Bone marrow (tissue), 2 donors: ENCODE results near the gene RABGGTA.

Experiments
- DNase-seq, 2 donors: peaks; one replicate each; lab custom pipeline; 2025; lab: John Stamatoyannopoulos, UW

Gene RABGGTA

GRCh38 chr14:24300326-24300980 is 29.1 kb upstream of the RABGGTA start:
- DNase-seq = no peak

GRCh38 chr14:24299255-24300191 is 28.1 kb upstream of the RABGGTA start, which contains the start of the genes DHRS1 and NOP9:
Gene DHRS1, minus strand, starts transcription at chr14:24299780. Its CDS starts 674 bp downstream, at chr14:24299106.
Gene NOP9, plus strand, starts transcription at chr14:24299850. Its CDS starts 105 bp downstream, at chr14:24299955.
- peak; percentile 60 to 86 for DNase-seq

- no peak for DNase-seq
These were observed 27.5 kb upstream of the RABGGTA start for GRCh38 chr14:24298892-24299254.

GRCh38 chr14:24297190-24297964 is 26.0 kb upstream of the RABGGTA start:
- DNase-seq = peak in 1 of 2 donors; percentile 13

- DNase-seq = peak; percentile 43 to 91
These were observed 25.2 kb upstream of the RABGGTA start for GRCh38 chr14:24296341-24297157.

DNA sequence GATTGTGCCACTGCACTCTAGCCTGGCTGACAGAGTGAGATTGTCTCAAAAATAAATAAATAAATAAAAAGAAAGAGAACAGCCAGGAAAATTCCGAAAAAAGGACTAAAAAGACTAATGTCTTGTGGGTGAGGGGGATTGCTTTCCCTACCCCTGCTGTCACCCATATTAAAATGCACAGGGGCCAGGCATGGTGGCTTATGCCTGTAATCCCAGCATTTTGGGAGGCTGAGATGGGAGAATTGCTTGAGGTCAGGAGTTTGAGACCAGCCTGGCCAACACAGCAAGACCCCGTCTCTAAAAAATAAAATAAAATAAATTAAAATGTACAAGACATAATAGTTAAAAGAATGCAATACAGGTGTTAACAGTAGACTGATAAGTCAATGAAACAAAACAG is 22.1 kb upstream of the RABGGTA start:
- no peak for DNase-seq

DNA sequence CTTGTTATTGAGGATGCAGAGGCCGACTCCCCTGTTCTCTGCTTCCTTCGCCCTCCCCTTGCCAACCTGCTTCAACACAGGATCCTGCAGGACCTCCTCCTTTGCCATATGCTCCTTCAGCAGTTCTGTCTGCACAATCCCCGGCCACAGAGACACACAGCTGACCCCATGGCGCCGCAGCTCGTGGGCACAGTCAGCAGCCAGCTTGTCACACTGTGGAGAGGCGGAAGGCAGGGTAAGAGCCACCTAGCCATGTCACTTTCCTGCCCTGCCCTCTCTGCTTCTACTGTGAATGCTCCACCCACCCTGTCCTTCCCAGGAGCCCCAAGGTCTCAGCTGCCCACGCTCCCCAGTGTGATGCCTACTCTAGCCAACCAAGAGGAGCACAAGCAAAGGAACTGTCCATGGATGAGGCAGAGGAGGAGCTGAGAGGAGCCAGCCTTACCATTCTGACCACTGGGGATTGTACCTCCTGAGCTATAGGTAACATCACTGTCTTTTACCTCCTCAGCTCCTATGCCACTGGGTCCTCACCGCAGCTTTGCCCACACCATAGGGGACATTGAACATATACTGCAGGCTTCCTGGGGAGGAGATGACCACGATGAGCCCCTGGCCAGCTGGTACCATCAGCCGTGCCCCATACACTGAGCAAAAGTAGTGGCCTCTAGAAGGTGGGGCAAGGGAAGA is 20.9 kb upstream of the RABGGTA start:
- DNase-seq = no peak

DNA sequence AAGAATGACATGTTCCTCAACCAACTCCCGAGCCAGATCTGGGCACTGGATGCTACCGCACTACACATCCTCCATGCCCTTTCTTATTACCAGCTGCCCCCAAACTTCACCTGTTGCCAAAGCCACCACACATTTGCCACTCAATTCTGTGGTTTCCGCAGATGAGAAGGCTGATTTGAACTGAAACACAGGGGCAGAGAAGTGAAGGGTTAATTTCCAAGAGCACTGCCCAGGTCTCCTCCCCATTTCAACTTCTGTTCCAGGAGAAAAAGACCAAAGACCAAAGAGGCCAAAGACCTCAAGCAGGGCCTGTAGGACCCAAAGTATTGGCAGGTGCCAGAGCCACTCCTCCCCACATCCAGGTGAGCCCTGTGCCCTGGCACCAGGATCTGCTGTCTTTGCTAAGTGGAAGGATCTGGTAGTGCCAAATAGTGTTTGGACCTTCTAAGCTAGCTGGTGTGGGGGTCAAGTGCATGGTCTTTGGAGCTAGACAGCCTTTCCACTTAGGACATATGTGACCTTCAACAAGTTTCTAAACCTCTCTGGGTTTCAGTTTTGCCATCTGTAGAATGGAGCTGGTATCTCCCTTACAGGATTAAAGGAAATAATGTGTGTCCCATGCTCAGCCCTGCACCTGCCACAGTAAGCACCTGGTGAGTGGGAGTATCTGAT is 20.2 kb upstream of the RABGGTA start:
- no peak for DNase-seq

DNA sequence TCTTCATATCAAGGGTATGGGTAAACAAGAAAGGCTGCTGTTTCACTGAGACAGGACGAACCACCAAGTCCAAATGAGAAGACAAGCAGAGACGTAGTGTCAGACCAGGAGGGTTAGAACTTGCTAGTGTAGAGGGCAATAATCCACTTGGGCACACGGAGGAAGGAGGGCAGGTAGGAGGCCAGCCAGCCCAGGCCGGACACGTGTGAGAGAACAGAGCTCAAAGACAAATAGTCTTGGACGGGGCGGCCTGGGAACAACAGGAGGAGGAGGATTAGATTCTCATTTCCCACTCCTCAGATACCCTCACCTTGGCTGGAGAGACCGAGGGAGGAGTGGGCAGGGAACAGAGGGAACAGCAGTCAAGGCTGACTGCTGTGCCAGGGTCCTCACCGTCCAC is 19.3 kb upstream of the RABGGTA start:
- DNase-seq = no peak

- DNase-seq = no peak
These were observed 18.4 kb upstream of the RABGGTA start for GRCh38 chr14:24289649-24290280.

GRCh38 chr14:24286996-24287395 is 15.6 kb upstream of the RABGGTA start:
- no peak for DNase-seq

- no peak for DNase-seq
These were observed 14.0 kb upstream of the RABGGTA start for GRCh38 chr14:24285351-24285750.

- DNase-seq = no peak
These were observed 13.2 kb upstream of the RABGGTA start for GRCh38 chr14:24284501-24285035.

- no peak for DNase-seq
These were observed 12.5 kb upstream of the RABGGTA start for GRCh38 chr14:24283796-24284460.

DNA sequence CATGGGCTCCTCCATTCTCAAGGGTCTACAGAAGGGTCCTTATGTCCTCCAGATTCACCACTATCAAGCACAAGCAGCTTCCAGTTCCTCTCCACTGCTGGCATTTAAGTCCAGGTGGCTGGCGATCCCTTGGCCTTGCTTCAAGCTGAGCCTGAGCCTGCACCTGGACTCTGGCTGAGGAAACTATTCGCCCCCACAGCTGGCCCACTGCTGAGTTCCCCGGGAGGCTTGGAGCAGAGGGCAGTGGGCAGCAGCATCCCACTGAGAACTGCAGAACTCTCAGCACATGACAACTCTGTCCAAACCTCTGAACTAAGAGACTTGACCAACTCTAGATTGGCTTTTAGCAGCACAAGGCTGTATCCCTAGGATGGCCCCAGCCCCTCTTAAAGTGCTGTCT is 11.3 kb upstream of the RABGGTA start:
- DNase-seq = no peak

DNA sequence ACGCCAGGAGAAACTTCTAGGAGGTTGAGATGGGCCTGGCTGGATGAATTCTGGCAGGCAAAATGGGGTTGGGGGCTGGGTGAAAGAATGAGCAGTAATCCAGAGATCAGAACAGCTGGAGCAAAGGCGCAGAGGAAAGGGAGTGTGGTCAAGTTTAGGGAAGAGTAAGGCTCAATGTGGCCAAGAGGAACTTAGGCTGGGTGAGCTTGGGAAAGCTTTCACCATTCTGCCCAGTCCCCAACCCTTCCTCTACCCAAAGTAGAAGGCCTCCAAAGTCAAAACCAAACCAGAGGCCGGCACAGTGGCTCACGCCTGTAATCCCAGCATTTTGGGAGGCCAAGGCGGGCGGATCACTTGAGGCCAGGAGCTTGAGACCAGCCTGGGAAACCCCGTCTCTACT is 10.2 kb upstream of the RABGGTA start:
- DNase-seq = no peak

GRCh38 chr14:24280797-24281460 is 9.5 kb upstream of the RABGGTA start:
- DNase-seq = no peak
